OCI-LY3 (cell line): ENCODE results near the gene CHD5.

Experiments used
- H2AFZ ChIP-seq: fragments of 200-600, 300-600 bp; shearing (Covaris generic); 2 replicates; pipeline ENCODE4 v1.6.0; 2014; ENCODE audit warnings: antibody characterized with exemption, low read depth, low read length
- H3K27ac ChIP-seq: fragments of 200-600, 300-600 bp; sonication (generic); 2 replicates; pipeline ENCODE4 v1.5.1; 2014; ENCODE audit warnings: mild to moderate bottlenecking, low read length, moderate library complexity, mixed read lengths
- H3K27me3 ChIP-seq: fragments of 200-600, 300-600 bp; sonication (generic); 2 replicates; pipeline ENCODE4 v1.6.1; 2014; ENCODE audit warnings: low read depth, low read length, mixed read lengths
- H3K36me3 ChIP-seq: fragments of 200-600, 300-600 bp; sonication (generic); replicated peaks from 2 replicates; pipeline ENCODE3; 2014; ENCODE audit warnings: low read depth, low read length, mixed read lengths
- H3K4me1 ChIP-seq: fragments of 300-600, 200-600 bp; sonication (generic); 2 replicates; pipeline ENCODE4 v1.6.1; 2014; ENCODE audit warnings: low read length, mixed read lengths
- H3K4me2 ChIP-seq: fragments of 200-600, 300-600 bp; sonication (generic); 2 replicates; pipeline ENCODE4 v1.6.1; 2014; ENCODE audit warnings: low read length, mixed read lengths
- H3K4me3 ChIP-seq: fragments of 300-600, 200-600 bp; sonication (generic); 2 replicates; pipeline ENCODE4 v1.5.1; 2014; ENCODE audit warnings: antibody characterized with exemption, mild to moderate bottlenecking, low read length, moderate library complexity
- H3K79me2 ChIP-seq: fragments of 300-600, 200-600 bp; shearing (Covaris generic); 2 replicates; pipeline ENCODE4 v1.6.1; 2014; ENCODE audit warnings: mild to moderate bottlenecking, low read length, mixed read lengths
- H3K9ac ChIP-seq: fragments of 300-600, 200-600 bp; shearing (Covaris generic); 2 replicates; pipeline ENCODE4 v1.6.0; 2014; ENCODE audit warnings: mild to moderate bottlenecking, low read length, moderate library complexity
- H3K9me3 ChIP-seq: fragments of 200-600, 300-600 bp; shearing (Covaris generic); 2 replicates; pipeline ENCODE4 v1.6.1; 2014; ENCODE audit warnings: low read length, mixed read lengths; ENCODE audit not compliant: insufficient read depth
- H4K20me1 ChIP-seq: fragments of 200-600, 300-600 bp; sonication (generic); 2 replicates; pipeline ENCODE4 v1.6.1; 2016; ENCODE audit warnings: low read length, mixed read lengths; ENCODE audit not compliant: insufficient read depth
- EZH2phosphoT487 ChIP-seq: fragments of 200-600 bp; shearing (Covaris generic); IDR thresholded peaks from 2 replicates; pipeline ENCODE4 v1.6.1; 2018; ENCODE audit warnings: antibody characterized with exemption, mixed run types, low read depth
- TF ChIP-seq, protein P1 (sequence below): fragments of 200-600, 300-600 bp; sonication (generic); IDR thresholded peaks from 2 replicates; pipeline ENCODE4 v1.5.1; 2014; ENCODE audit warnings: antibody characterized with exemption, low read length, low read depth

Gene CHD5

DNA sequence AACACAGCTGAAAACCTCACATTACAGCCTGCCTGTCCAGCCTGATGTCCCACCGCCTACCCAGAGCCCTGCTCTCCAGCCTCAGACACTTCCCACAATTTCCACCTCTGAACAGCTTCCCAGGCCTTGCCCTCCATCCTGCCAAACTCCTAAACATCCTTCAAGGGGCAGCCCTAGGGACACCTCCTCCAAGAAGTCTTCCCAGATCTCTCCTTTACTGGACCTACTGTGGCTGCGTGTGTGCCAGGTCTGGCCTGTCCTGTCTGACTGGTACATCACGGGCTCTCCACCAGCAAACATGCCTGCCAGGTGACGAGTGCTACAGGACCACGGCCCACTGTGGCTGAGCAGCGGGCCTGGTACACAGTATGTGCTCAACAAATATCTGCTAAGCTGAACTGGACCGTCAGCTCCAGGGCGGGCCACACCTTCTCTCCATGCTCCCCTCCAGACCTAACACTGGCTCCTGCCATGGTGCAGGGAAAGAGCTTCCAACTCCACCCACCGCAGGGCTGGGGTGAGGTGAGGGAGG lies 28.8 kb downstream of the CHD5 start:
- Histone ChIP-seq H3K27me3 (no peaks in the 10 kb centered on the region), H3K4me1 (no peaks in the 10 kb centered on the region), H3K9me3 (no peaks in the 10 kb centered on the region), H3K9ac (no peak overlapping the region), H3K4me3 (no peak overlapping the region), H3K4me2 (no peak overlapping the region), H2AFZ (no peak overlapping the region), H3K27ac (no peak overlapping the region), H3K36me3 (no peaks in the 10 kb centered on the region), H3K79me2 (no peaks in the 10 kb centered on the region), H4K20me1 (no peaks in the 10 kb centered on the region)
- TF ChIP-seq EZH2phosphoT487 = no peak
- TF ChIP-seq, protein P1, sequence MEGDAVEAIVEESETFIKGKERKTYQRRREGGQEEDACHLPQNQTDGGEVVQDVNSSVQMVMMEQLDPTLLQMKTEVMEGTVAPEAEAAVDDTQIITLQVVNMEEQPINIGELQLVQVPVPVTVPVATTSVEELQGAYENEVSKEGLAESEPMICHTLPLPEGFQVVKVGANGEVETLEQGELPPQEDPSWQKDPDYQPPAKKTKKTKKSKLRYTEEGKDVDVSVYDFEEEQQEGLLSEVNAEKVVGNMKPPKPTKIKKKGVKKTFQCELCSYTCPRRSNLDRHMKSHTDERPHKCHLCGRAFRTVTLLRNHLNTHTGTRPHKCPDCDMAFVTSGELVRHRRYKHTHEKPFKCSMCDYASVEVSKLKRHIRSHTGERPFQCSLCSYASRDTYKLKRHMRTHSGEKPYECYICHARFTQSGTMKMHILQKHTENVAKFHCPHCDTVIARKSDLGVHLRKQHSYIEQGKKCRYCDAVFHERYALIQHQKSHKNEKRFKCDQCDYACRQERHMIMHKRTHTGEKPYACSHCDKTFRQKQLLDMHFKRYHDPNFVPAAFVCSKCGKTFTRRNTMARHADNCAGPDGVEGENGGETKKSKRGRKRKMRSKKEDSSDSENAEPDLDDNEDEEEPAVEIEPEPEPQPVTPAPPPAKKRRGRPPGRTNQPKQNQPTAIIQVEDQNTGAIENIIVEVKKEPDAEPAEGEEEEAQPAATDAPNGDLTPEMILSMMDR = no peak

DNA sequence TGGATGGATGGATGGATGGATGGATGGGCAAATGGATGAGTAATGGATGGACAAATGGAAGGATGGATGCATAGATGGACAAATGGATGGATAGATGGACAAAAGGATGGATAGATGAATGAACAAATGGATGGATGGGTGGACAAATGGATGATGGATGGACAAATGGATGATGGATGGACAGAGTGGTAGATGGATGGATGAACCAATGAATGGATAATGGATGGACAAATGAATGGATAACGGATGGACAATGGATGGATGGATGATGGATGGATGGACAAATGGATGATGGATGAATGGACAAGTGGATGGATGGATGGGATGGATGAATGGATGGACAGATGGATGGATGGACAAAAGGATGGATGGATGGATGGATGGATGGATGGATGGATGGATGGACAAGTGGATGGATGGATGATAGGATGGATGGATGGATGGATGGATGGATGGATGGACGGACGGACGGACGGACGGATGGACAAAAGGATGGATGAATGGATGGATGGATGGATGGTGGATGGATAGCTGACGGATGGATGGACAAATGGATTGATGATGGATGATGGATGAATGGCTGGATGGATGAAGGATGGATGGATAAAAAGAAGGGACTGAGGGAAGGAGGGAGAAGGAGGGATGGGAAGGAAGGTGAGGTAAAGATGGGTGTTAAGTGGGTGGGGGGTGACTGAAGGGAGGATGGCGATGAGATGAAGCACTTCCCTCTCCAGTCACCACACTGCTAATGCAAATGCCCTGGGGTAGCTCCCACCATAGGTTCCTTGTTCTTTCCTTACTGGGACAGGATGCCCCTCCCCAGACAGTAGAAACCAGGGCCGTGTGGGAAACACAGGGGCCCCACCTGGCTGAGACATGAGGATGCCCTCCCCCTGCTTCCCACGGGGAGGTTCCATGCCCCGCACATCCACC lies 29.8 kb downstream of the CHD5 start:
- Histone ChIP-seq H4K20me1 (no peaks in the 10 kb centered on the region), H3K4me3 (no peak overlapping the region), H3K9me3 (no peaks in the 10 kb centered on the region), H3K27me3 (no peaks in the 10 kb centered on the region), H3K4me2 (no peak overlapping the region), H2AFZ (no peak overlapping the region), H3K79me2 (no peaks in the 10 kb centered on the region), H3K36me3 (no peaks in the 10 kb centered on the region), H3K27ac (no peak overlapping the region), H3K4me1 (no peaks in the 10 kb centered on the region), H3K9ac (no peak overlapping the region)
- TF ChIP-seq, protein P1 = no peak
- no peak for TF ChIP-seq EZH2phosphoT487

DNA sequence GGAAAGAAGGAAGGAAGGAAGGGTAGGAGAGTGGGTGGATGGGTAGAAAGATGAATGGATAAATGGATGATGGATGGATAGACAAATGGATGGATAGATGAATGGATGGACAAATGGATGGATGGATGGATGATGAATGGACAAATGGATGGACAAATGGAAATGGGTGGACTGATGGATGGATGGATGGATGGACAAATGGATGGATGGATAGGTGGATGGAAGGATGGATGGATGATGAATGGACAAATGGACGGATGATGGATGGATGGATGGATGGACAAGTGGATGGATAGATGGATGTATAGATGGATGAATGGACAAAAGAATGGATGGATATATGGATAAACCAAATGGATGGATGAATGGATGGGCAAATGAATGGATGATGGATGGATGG lies 30.5 kb downstream of the CHD5 start:
- Histone ChIP-seq H3K9me3 (no peaks in the 10 kb centered on the region), H3K79me2 (no peaks in the 10 kb centered on the region), H3K4me2 (no peak overlapping the region), H3K36me3 (no peaks in the 10 kb centered on the region), H2AFZ (no peak overlapping the region), H3K9ac (no peak overlapping the region), H3K27me3 (no peaks in the 10 kb centered on the region), H4K20me1 (no peaks in the 10 kb centered on the region), H3K4me3 (no peak overlapping the region), H3K27ac (no peak overlapping the region), H3K4me1 (no peaks in the 10 kb centered on the region)
- no peak for TF ChIP-seq EZH2phosphoT487

DNA sequence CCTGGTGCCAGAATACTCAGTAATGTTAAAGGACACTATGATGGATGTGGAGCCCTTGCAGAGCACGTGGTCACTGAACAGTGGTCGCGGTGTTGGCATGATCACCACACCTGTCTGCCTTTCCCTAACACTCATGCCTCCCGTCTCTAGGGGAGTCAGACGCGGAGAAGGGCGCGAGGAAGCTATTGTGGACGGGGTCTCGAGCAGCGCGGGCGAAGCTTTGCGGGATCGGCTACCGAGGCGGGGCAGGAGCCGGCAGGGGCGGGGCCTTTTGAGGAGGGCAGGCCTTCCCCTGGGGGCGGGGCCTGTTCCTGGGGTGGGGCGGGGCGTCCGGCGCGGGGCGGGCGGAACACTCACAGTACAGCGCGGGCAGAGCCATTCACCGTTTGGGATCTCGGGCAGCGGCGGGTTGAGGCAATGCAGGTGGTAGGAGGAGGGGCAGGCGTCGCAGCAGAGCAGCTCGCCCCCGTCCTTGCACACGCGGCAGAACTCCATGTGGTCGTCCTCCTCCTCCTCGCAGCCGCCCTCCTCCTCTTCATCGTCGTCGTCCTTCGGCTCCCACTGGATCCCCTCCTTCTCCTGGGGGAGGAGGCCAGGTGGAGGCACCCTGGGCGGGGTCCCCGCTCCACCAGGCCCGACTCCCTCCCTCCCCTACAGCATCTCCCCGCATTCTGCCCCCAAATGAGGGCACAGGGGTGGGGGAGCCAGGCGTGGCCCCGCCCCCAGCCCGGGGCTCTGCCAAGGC lies 31.5 kb downstream of the CHD5 start:
- Histone ChIP-seq H3K9ac (no peak overlapping the region), H3K27ac (no peak overlapping the region), H3K36me3 (no peaks in the 10 kb centered on the region), H3K4me1 (no peaks in the 10 kb centered on the region), H2AFZ (no peak overlapping the region), H3K27me3 (no peaks in the 10 kb centered on the region), H3K4me2 (no peak overlapping the region), H3K9me3 (no peaks in the 10 kb centered on the region), H4K20me1 (no peaks in the 10 kb centered on the region), H3K79me2 (no peaks in the 10 kb centered on the region), H3K4me3 (no peak overlapping the region)
- TF ChIP-seq EZH2phosphoT487 = no peak
- TF ChIP-seq, protein P1 = no peak
